Suprapubic skin (tissue), 4 donors: ENCODE data around the gene FSIP1.
A peak's percentile ranks its signal among the peaks of the same experiment; 100 is the strongest.

Experiments used
- CTCF ChIP-seq, 2 donors: fragments of 200-600 bp in 1 of 2; fragments of 450-650 bp in 1 of 2; sonication (generic) in 1 of 2; IDR thresholded peaks; one replicate each; pipeline ENCODE4 v1.5.1; 2016 to 2019; ENCODE audit warnings: antibody characterized with exemption in 2 of 2, mild to moderate bottlenecking in 1 of 2, moderate library complexity in 1 of 2
- POLR2A ChIP-seq, 2 donors: fragments of 450-650 bp; IDR thresholded peaks; one replicate each; pipeline ENCODE4 v1.6.1; 2017; ENCODE audit warnings: antibody characterized with exemption in 2 of 2, mild to moderate bottlenecking in 2 of 2, moderate library complexity in 2 of 2
- POLR2AphosphoS5 ChIP-seq, 3 donors: sonication (generic); formaldehyde crosslinking; IDR thresholded peaks; one replicate each; pipeline ENCODE4 v1.6.1; 2017; ENCODE audit warnings: antibody characterized with exemption in 3 of 3

- no peak for TF ChIP-seq CTCF (IDR thresholded peaks at IDR 0.05)
- TF ChIP-seq POLR2A (IDR thresholded peaks at IDR 0.05), result no peak
- peak in 1 of 3 donors; percentile 16 for TF ChIP-seq POLR2AphosphoS5 (IDR thresholded peaks at IDR 0.05)
These were observed 21.4 kb upstream of the FSIP1 start for GRCh38 chr15:39804026-39804425.
